ENCODE results near the gene KLK4. TPM values are rescaled to one million over a fixed set of nuclear protein-coding genes. Genes with fewer than 3 reads are reported as not detected.

KLK4 gene
- total and polyA plus RNA-seq, 9 of the 15 experiments (the other 6 are each of a cell fraction or from before 2014, with no cell fraction given): not detected

- TF ChIP-seq ZNF318 (IDR thresholded peaks at IDR 0.05; ENCODE audit: borderline replicate concordance in 1 of 2, low read depth in 1 of 2) (no peak), GATAD2B (IDR thresholded peaks at IDR 0.05; ENCODE audit: borderline replicate concordance) (no peak), ZNF444 (CRISPR knock-in tag; IDR thresholded peaks at IDR 0.05) (no peak), ZNF41 (CRISPR knock-in tag; conservative IDR thresholded peaks at IDR 0.05) (no peak), NR2C2 (CRISPR knock-in tag; IDR thresholded peaks at IDR 0.05) (no peak), NR2C2 (tag; IDR thresholded peaks at IDR 0.05) (no peak), ZFX (CRISPR knock-in tag; IDR thresholded peaks at IDR 0.05) (no peak), MLLT1 (IDR thresholded peaks at IDR 0.05) (no peak), E2F5 (CRISPR knock-in tag; IDR thresholded peaks at IDR 0.05) (no peak), HMGN3 (IDR thresholded peaks at IDR 0.05; ENCODE audit: borderline replicate concordance, extremely low read depth, insufficient read length, low read depth, low read length) (no peak), ATF6 (CRISPR knock-in tag; IDR thresholded peaks at IDR 0.05) (no peak), MLX (CRISPR knock-in tag; conservative IDR thresholded peaks at IDR 0.05) (no peak), SAFB (IDR thresholded peaks at IDR 0.05; ENCODE audit: borderline replicate concordance, low read depth, low read length) (no peak), PYGO2 (tag; IDR thresholded peaks at IDR 0.05) (no peak)
Measured at GRCh38 chr19:50878851-50879250, 32.3 kb downstream of the KLK4 start (continued).

Data from K562 (cell line).